ENCODE results near the gene NECTIN2. TPM values are rescaled to one million over a fixed set of nuclear protein-coding genes. Genes with fewer than 3 reads are reported as not detected.

NECTIN2 gene
- total and polyA plus RNA-seq, 2 donors (not counting 1 experiment from before 2014, with no cell fraction given), result 0.15 to 0.32 TPM

GRCh38 chr19:44803442-44804428 is 42.4 kb upstream of the NECTIN2 start:
- Mint-ChIP-seq H3K4me1 (peaks cover 5% of the 10 kb centered on the region), H3K9me3 (ENCODE audit: insufficient read depth) (no peaks in the 10 kb centered on the region), H3K27ac (no peak overlapping the region), H3K27me3 (peaks cover 19% of the 10 kb centered on the region), H3K4me3 (no peak overlapping the region)
- Histone ChIP-seq H3K4me3 (ENCODE audit: control extremely low read depth in 1 of 5, extremely low read depth in 1 of 5, insufficient read depth in 1 of 5, low read depth in 2 of 5, low read length in 4 of 5) (no peak overlapping the region), H4K20me1 (ENCODE audit: control insufficient read depth, insufficient read depth, low read length, poor library complexity, severe bottlenecking) (no peaks in the 10 kb centered on the region), H3K4me2 (replicated peaks; ENCODE audit: low read depth, low read length, poor library complexity, severe bottlenecking) (no peak overlapping the region), H2AFZ (ENCODE audit: insufficient read depth, low read depth, low read length, poor library complexity, severe bottlenecking) (no peak overlapping the region), H3K9me3 (ENCODE audit: control extremely low read depth in 1 of 3, control insufficient read depth in 2 of 3, insufficient read depth in 1 of 3, low read length in 2 of 3) (peaks cover 0 to 7% (median 0%) of the 10 kb centered on the region in 3 donors), H3K27ac (ENCODE audit: low read length in 2 of 2) (no peak overlapping the region), H3K79me2 (ENCODE audit: control insufficient read depth, insufficient read depth, low read length) (no peaks in the 10 kb centered on the region), H3K36me3 (replicated peaks in 1 of 2; ENCODE audit: control extremely low read depth in 1 of 2, control insufficient read depth in 1 of 2, extremely low read depth in 1 of 2, insufficient read depth in 2 of 2, low read length in 1 of 2) (no peaks in the 10 kb centered on the region), H3K9ac (ENCODE audit: low read length) (no peak overlapping the region), H3K27me3 (replicated peaks in 1 of 4; ENCODE audit: control extremely low read depth in 1 of 4, control insufficient read depth in 3 of 4, insufficient read depth in 4 of 4, low read length in 3 of 4) (peaks cover 0 to 19% (median 2%) of the 10 kb centered on the region in 4 experiments), H3K4me1 (ENCODE audit: control insufficient read depth in 2 of 2, insufficient read depth in 2 of 2, low read length in 2 of 2) (peaks cover 4 to 10% of the 10 kb centered on the region in 2 donors)
- intact Hi-C loops (cut with micrococcal nuclease), result loop anchor here (10.0 kb wide), 1 partner anchor 441 kb away; the partner anchor contains the start of gene EXOC3L2
- POLR2A ChIA-PET, result no interaction called here
- DNase-seq (no peak), ATAC-seq (ENCODE audit: low read depth) (no peak)
- CTCF ChIA-PET, result interaction anchor here (1.4 to 3.8 kb wide), 2 partner anchors 80 to 115 kb away, joined by 6 to 18 read pairs; no protein-coding TSS in a partner anchor
- 86% methylated on average over 12 of the region's 13 CpGs for WGBS (ENCODE audit: insufficient coverage)
- TF ChIP-seq, protein P1, sequence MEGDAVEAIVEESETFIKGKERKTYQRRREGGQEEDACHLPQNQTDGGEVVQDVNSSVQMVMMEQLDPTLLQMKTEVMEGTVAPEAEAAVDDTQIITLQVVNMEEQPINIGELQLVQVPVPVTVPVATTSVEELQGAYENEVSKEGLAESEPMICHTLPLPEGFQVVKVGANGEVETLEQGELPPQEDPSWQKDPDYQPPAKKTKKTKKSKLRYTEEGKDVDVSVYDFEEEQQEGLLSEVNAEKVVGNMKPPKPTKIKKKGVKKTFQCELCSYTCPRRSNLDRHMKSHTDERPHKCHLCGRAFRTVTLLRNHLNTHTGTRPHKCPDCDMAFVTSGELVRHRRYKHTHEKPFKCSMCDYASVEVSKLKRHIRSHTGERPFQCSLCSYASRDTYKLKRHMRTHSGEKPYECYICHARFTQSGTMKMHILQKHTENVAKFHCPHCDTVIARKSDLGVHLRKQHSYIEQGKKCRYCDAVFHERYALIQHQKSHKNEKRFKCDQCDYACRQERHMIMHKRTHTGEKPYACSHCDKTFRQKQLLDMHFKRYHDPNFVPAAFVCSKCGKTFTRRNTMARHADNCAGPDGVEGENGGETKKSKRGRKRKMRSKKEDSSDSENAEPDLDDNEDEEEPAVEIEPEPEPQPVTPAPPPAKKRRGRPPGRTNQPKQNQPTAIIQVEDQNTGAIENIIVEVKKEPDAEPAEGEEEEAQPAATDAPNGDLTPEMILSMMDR (IDR thresholded peaks at IDR 0.05), result no peak

- no peak overlapping the region for H3K4me3 Mint-ChIP-seq
- ChIA-PET POLR2A (no interaction called here), CTCF (interaction anchor here (2.4 to 3.8 kb wide), 2 partner anchors 35 to 83 kb away, joined by 10 to 18 read pairs; no protein-coding TSS in a partner anchor)
- H3K4me1 ChIP-seq (ENCODE audit: control insufficient read depth in 2 of 2, insufficient read depth in 2 of 2, low read length in 2 of 2), result peaks cover 10% of the 10 kb centered on the region in 2 donors
- H3K79me2 ChIP-seq (ENCODE audit: control insufficient read depth, insufficient read depth, low read length), result no peaks in the 10 kb centered on the region
- H2AFZ ChIP-seq (ENCODE audit: insufficient read depth, low read depth, low read length, poor library complexity, severe bottlenecking), result no peak overlapping the region
- ATAC-seq (ENCODE audit: low read depth) (no peak), DNase-seq (no peak)
- H3K4me3 ChIP-seq (ENCODE audit: control extremely low read depth in 1 of 5, extremely low read depth in 1 of 5, insufficient read depth in 1 of 5, low read depth in 2 of 5, low read length in 4 of 5), result no peak overlapping the region
- H3K36me3 ChIP-seq (replicated peaks in 1 of 2; ENCODE audit: control extremely low read depth in 1 of 2, control insufficient read depth in 1 of 2, extremely low read depth in 1 of 2, insufficient read depth in 2 of 2, low read length in 1 of 2), result no peaks in the 10 kb centered on the region
- H3K27me3 ChIP-seq (replicated peaks in 1 of 4; ENCODE audit: control extremely low read depth in 1 of 4, control insufficient read depth in 3 of 4, insufficient read depth in 4 of 4, low read length in 3 of 4), result peaks cover 0 to 35% (median 7%) of the 10 kb centered on the region in 4 experiments
- peaks cover 0 to 7% (median 0%) of the 10 kb centered on the region in 3 donors for H3K9me3 ChIP-seq (ENCODE audit: control extremely low read depth in 1 of 3, control insufficient read depth in 2 of 3, insufficient read depth in 1 of 3, low read length in 2 of 3)
- peaks cover 9% of the 10 kb centered on the region for H3K4me1 Mint-ChIP-seq
- WGBS (ENCODE audit: insufficient coverage), result 92% methylated on average over 5 of the region's 7 CpGs
- H3K27ac Mint-ChIP-seq, result no peak overlapping the region
- no peak overlapping the region for H3K27ac ChIP-seq (ENCODE audit: low read length in 2 of 2)
- no peaks in the 10 kb centered on the region for H4K20me1 ChIP-seq (ENCODE audit: control insufficient read depth, insufficient read depth, low read length, poor library complexity, severe bottlenecking)
- peaks cover 35% of the 10 kb centered on the region for H3K27me3 Mint-ChIP-seq
- TF ChIP-seq EZH2 (IDR thresholded peaks at IDR 0.05; ENCODE audit: borderline replicate concordance, insufficient read depth, low read depth, low read length, poor library complexity, severe bottlenecking), result no peak
- TF ChIP-seq, protein P1 (IDR thresholded peaks at IDR 0.05), result no peak
- H3K4me2 ChIP-seq (replicated peaks; ENCODE audit: low read depth, low read length, poor library complexity, severe bottlenecking), result no peak overlapping the region
- H3K9me3 Mint-ChIP-seq (ENCODE audit: insufficient read depth), result no peaks in the 10 kb centered on the region
- intact Hi-C loops (cut with micrococcal nuclease), result loop anchor here (10.0 kb wide), 1 partner anchor 439 kb away; the partner anchor contains the start of gene EXOC3L2
- H3K9ac ChIP-seq (ENCODE audit: low read length), result no peak overlapping the region
Observed at GRCh38 chr19:44806291-44806690, 39.8 kb upstream of the NECTIN2 start.

Measured in B cell (primary cell).